Sigmoid colon (tissue), 7 donors: ENCODE results near the gene TCP11L2. TPM values are rescaled to one million over a fixed set of nuclear protein-coding genes. Genes with fewer than 3 reads are reported as not detected.

ENCODE experiments used
- DNase-seq: peaks from one replicate; pipeline ENCODE4 v3.0.0-alpha.2; 2019
- H3K27ac ChIP-seq, 4 donors: fragments of 200-600 bp; sonication (generic); one replicate each; pipeline ENCODE4 v1.5.1; 2016 to 2019; ENCODE audit warnings: mild to moderate bottlenecking in 1 of 4
- H3K27me3 ChIP-seq, 3 donors: fragments of 200-600 bp; sonication (generic); one replicate each; pipeline ENCODE4 v1.5.1; 2019; ENCODE audit warnings: mild to moderate bottlenecking in 1 of 3
- H3K36me3 ChIP-seq, 4 donors: fragments of 200-600 bp; sonication (generic); one replicate each; pipeline ENCODE4 v1.5.1; 2016 to 2019
- H3K4me1 ChIP-seq, 4 donors: fragments of 200-600 bp; sonication (generic); one replicate each; pipeline ENCODE4 v1.5.1; 2017 to 2019
- H3K4me3 ChIP-seq, 4 donors: fragments of 200-600 bp; sonication (generic); one replicate each; pipeline ENCODE4 v1.5.1; 2017 to 2019; ENCODE audit warnings: mild to moderate bottlenecking in 2 of 4, moderate library complexity in 1 of 4
- H3K9me3 ChIP-seq, 4 donors: fragments of 200-600 bp in 3 of 4; sonication (generic) in 3 of 4; one replicate each; pipeline versions ENCODE4 v1.5.1 to v1.6.1; 2013 to 2019
- CTCF ChIP-seq, 4 experiments: fragments of 450-650 bp in 3 of 4; fragments of 200-600 bp in 1 of 4; IDR thresholded peaks; one replicate each; pipeline ENCODE4 v1.5.1; 2016 to 2019; ENCODE audit warnings: antibody characterized with exemption in 4 of 4, mild to moderate bottlenecking in 3 of 4, moderate library complexity in 2 of 4
- EP300 ChIP-seq, 4 donors: sonication (generic); formaldehyde crosslinking; IDR thresholded peaks; one replicate each; pipeline ENCODE4 v1.6.1; 2017; ENCODE audit warnings: antibody characterized with exemption in 4 of 4
- POLR2A ChIP-seq, 2 donors: fragments of 450-650 bp; IDR thresholded peaks; one replicate each; pipeline ENCODE4 v1.6.1; 2016; ENCODE audit warnings: antibody characterized with exemption in 2 of 2, mild to moderate bottlenecking in 2 of 2, moderate library complexity in 2 of 2
- POLR2AphosphoS5 ChIP-seq, 4 donors: sonication (generic); formaldehyde crosslinking; IDR thresholded peaks; one replicate each; pipeline ENCODE4 v1.6.1; 2017; ENCODE audit warnings: antibody characterized with exemption in 4 of 4
- WGBS, 2 donors: extraction: QIAGEN DNeasy Blood & Tissue Kit; methylation state at CpG; one replicate each; pipeline ENCODE4 v1.1.7; 2013; 5-methylcytosine and 5-hydroxymethylcytosine counted together
- intact Hi-C: fragments of 100-400 bp; cut with DNase I; formaldehyde crosslinking; loops from one replicate; pipeline ENCODE4 v1.15.1; 2023
- polyA plus RNA-seq, 3 donors: library from polyadenylated mRNA; stranded (reverse); fragments of 200-250 nt; gene quantifications; one replicate each; pipeline ENCODE4 v1.2.3, GENCODE V29; 2013
- total RNA-seq, 4 donors: library from RNA; depleted of rRNA; stranded (reverse); fragments of >200 nt; gene quantifications; one replicate each; pipeline ENCODE4 v1.1.0, GENCODE V29; 2016
- donor health status: healthy with polysubstance abuse.
- donor health status: Bipolar disorder and iron deficiency.
- donor health status: healthy.

TCP11L2 gene
- total and polyA plus RNA-seq, 7 donors, result 3.0 to 53.5 (median 38.4) TPM

GRCh38 chr12:106362971-106363370 is 60.4 kb downstream of the TCP11L2 start:
- Histone ChIP-seq H3K27ac (no peak overlapping the region), H3K4me1 (peaks cover 0 to 9% (median 7%) of the 10 kb centered on the region in 4 donors), H3K9me3 (no peaks in the 10 kb centered on the region), H3K27me3 (no peaks in the 10 kb centered on the region), H3K36me3 (peaks cover 0 to 17% (median 0%) of the 10 kb centered on the region in 4 donors), H3K4me3 (no peak overlapping the region)
- intact Hi-C loops, result no loop called here
- TF ChIP-seq POLR2A (IDR thresholded peaks at IDR 0.05) (no peak), EP300 (IDR thresholded peaks at IDR 0.05) (no peak), CTCF (IDR thresholded peaks at IDR 0.05) (no peak), POLR2AphosphoS5 (IDR thresholded peaks at IDR 0.05) (no peak)
- no peak for DNase-seq
- WGBS, 2 donors, result 91 to 92% methylated on average over 4 of the region's 4 CpGs

GRCh38 chr12:106364261-106364660 is 61.7 kb downstream of the TCP11L2 start:
- no peak overlapping the region for H3K4me3 ChIP-seq
- H3K4me1 ChIP-seq, result peaks cover 0 to under 1% (median 0%) of the 10 kb centered on the region in 4 donors
- H3K36me3 ChIP-seq, result peaks cover 0 to 21% (median 0%) of the 10 kb centered on the region in 4 donors
- no peaks in the 10 kb centered on the region for H3K27me3 ChIP-seq
- H3K27ac ChIP-seq, result no peak overlapping the region
- intact Hi-C loops, result no loop called here
- no peaks in the 10 kb centered on the region for H3K9me3 ChIP-seq
- no peak for DNase-seq
- 93 to 98% methylated on average over 4 of the region's 4 CpGs for WGBS, 2 donors
- TF ChIP-seq POLR2A (IDR thresholded peaks at IDR 0.05), result no peak
- TF ChIP-seq EP300 (IDR thresholded peaks at IDR 0.05), result no peak
- TF ChIP-seq POLR2AphosphoS5 (IDR thresholded peaks at IDR 0.05), result no peak
- no peak for TF ChIP-seq CTCF (IDR thresholded peaks at IDR 0.05)

- Histone ChIP-seq H3K27me3 (no peaks in the 10 kb centered on the region), H3K27ac (no peak overlapping the region), H3K9me3 (no peaks in the 10 kb centered on the region), H3K4me1 (no peaks in the 10 kb centered on the region), H3K36me3 (peaks cover 0 to 32% (median 0%) of the 10 kb centered on the region in 4 donors), H3K4me3 (no peak overlapping the region)
- no peak for TF ChIP-seq POLR2A (IDR thresholded peaks at IDR 0.05)
- TF ChIP-seq CTCF (IDR thresholded peaks at IDR 0.05), result no peak
- TF ChIP-seq POLR2AphosphoS5 (IDR thresholded peaks at IDR 0.05), result no peak
- TF ChIP-seq EP300 (IDR thresholded peaks at IDR 0.05), result no peak
- 86 to 88% methylated on average over 6 of the region's 6 CpGs for WGBS, 2 donors
- DNase-seq, result no peak
- intact Hi-C loops, result no loop called here
These were observed 67.3 kb downstream of the TCP11L2 start for GRCh38 chr12:106369624-106370346.

- intact Hi-C loops, result no loop called here
- H3K4me1 ChIP-seq, result no peaks in the 10 kb centered on the region
- no peaks in the 10 kb centered on the region for H3K27me3 ChIP-seq
- TF ChIP-seq EP300 (IDR thresholded peaks at IDR 0.05) (no peak), POLR2AphosphoS5 (IDR thresholded peaks at IDR 0.05) (no peak), CTCF (IDR thresholded peaks at IDR 0.05) (no peak), POLR2A (IDR thresholded peaks at IDR 0.05) (no peak)
- H3K27ac ChIP-seq, result no peak overlapping the region
- DNase-seq, result no peak
- H3K9me3 ChIP-seq, result no peaks in the 10 kb centered on the region
- peaks cover 0 to 69% (median 4%) of the 10 kb centered on the region in 4 donors for H3K36me3 ChIP-seq
- H3K4me3 ChIP-seq, result no peak overlapping the region
- WGBS, 2 donors, result 70 to 88% methylated on average over 4 of the region's 4 CpGs
These were observed 76.3 kb downstream of the TCP11L2 start for GRCh38 chr12:106378788-106379187.
